ENCODE measurements around the gene SLC20A1. TPM values are rescaled to one million over a fixed set of nuclear protein-coding genes. Genes with fewer than 3 reads are reported as not detected.

SLC20A1 gene
- total RNA-seq, 1 experiment from 2014 or later, result 123 TPM

DNA sequence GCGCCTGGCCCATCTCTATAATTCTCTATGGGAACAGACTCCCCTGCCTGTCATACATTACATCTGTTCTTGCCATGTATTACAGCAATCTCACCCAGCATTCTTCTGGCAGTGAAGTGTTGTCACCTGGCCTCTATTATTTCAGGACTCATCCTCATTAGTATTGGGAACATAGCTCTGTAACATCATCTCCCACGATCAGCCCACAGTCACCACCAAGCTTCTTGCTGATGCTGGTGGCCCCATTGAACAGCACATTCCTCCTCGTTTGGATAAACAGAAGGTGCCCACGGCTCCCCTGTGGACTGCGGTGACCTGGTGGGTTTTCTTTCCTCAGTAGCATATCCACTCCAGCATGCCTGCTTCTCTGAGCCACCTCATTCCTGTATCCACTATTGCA lies 39.8 kb upstream of the SLC20A1 start:
- Histone ChIP-seq H3K4ac (ENCODE audit: low read depth, low read length) (no peak overlapping the region), H2AFZ (ENCODE audit: low read length) (no peak overlapping the region), H3K4me1 (ENCODE audit: insufficient read depth, low read length) (no peaks in the 10 kb centered on the region), H3T11ph (ENCODE audit: low read length) (no peak overlapping the region), H3K23ac (ENCODE audit: insufficient read length, low read depth, low read length) (no peak overlapping the region), H3K23me2 (ENCODE audit: insufficient read length, low read depth, low read length, poor library complexity, severe bottlenecking) (no peaks in the 10 kb centered on the region), H3K18ac (ENCODE audit: insufficient read length, low read depth, low read length) (no peak overlapping the region), H2BK20ac (ENCODE audit: low read depth, low read length, poor library complexity, severe bottlenecking) (no peak overlapping the region), H4K20me1 (ENCODE audit: control insufficient read depth, insufficient read depth, insufficient read length) (no peaks in the 10 kb centered on the region), H3K27ac (ENCODE audit: insufficient read length, low read depth, low read length) (no peak overlapping the region), H3K56ac (ENCODE audit: insufficient read length, low read depth, low read length) (no peak overlapping the region), H3K27me3 (ENCODE audit: insufficient read depth, low read length) (no peaks in the 10 kb centered on the region), H4K8ac (replicated peaks; ENCODE audit: insufficient read length, low read depth, low read length) (no peak overlapping the region), H2BK12ac (ENCODE audit: insufficient read length, low read depth, low read length) (no peak overlapping the region), H3K9me3 (ENCODE audit: control insufficient read depth, low read depth, low read length) (no peaks in the 10 kb centered on the region), H2BK120ac (ENCODE audit: low read depth, low read length, poor library complexity, severe bottlenecking) (no peak overlapping the region), H3K79me2 (ENCODE audit: insufficient read depth, low read length) (no peaks in the 10 kb centered on the region), H3K9ac (ENCODE audit: extremely low read depth, insufficient read length, low read length) (no peak overlapping the region), H2AK5ac (ENCODE audit: insufficient read length, low read length) (no peak overlapping the region), H3K79me1 (ENCODE audit: insufficient read depth, low read depth, low read length, poor library complexity, severe bottlenecking) (no peaks in the 10 kb centered on the region), H4K91ac (ENCODE audit: insufficient read length, low read depth, low read length) (no peak overlapping the region), H3K14ac (ENCODE audit: insufficient read depth, low read length) (no peak overlapping the region), H4K5ac (ENCODE audit: insufficient read length, low read depth, low read length) (no peak overlapping the region), H2BK5ac (ENCODE audit: insufficient read length, low read length) (no peak overlapping the region), H3K4me2 (ENCODE audit: insufficient read depth, insufficient read length, low read length) (no peak overlapping the region), H2BK15ac (ENCODE audit: low read depth, low read length) (no peak overlapping the region)
- Mint-ChIP-seq H3K4me3 (no peak overlapping the region), H3K27me3 (ENCODE audit: low read depth) (peaks cover 5% of the 10 kb centered on the region; the same call in 1 of the 2 replicates), H3K4me1 (no peaks in the 10 kb centered on the region), H3K9me3 (peaks cover 13 to 19% of the 10 kb centered on the region in 2 experiments; a peak in 2 of 5 replicates), H3K27ac (no peak overlapping the region), H3K36me3 (ENCODE audit: insufficient read depth in 1 of 3, low read depth in 3 of 3) (no peaks in the 10 kb centered on the region)
- TF ChIP-seq, protein P1, sequence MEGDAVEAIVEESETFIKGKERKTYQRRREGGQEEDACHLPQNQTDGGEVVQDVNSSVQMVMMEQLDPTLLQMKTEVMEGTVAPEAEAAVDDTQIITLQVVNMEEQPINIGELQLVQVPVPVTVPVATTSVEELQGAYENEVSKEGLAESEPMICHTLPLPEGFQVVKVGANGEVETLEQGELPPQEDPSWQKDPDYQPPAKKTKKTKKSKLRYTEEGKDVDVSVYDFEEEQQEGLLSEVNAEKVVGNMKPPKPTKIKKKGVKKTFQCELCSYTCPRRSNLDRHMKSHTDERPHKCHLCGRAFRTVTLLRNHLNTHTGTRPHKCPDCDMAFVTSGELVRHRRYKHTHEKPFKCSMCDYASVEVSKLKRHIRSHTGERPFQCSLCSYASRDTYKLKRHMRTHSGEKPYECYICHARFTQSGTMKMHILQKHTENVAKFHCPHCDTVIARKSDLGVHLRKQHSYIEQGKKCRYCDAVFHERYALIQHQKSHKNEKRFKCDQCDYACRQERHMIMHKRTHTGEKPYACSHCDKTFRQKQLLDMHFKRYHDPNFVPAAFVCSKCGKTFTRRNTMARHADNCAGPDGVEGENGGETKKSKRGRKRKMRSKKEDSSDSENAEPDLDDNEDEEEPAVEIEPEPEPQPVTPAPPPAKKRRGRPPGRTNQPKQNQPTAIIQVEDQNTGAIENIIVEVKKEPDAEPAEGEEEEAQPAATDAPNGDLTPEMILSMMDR (conservative IDR thresholded peaks at IDR 0.05), result no peak
- no peak for DNase-seq
- WGBS (ENCODE audit: extremely low coverage, insufficient read length, low lambda C conversion rate), result no CpG with 5 or more reads among the region's 5 CpGs

Data from H9 (cell line).